Measurements from ENCODE around the gene NOL7. TPM values are rescaled to one million over a fixed set of nuclear protein-coding genes. Genes with fewer than 3 reads are reported as not detected.

Gene NOL7
- total and polyA plus RNA-seq, 5 donors from 2014 or later: 50.2 to 145 (median 128) TPM

DNA sequence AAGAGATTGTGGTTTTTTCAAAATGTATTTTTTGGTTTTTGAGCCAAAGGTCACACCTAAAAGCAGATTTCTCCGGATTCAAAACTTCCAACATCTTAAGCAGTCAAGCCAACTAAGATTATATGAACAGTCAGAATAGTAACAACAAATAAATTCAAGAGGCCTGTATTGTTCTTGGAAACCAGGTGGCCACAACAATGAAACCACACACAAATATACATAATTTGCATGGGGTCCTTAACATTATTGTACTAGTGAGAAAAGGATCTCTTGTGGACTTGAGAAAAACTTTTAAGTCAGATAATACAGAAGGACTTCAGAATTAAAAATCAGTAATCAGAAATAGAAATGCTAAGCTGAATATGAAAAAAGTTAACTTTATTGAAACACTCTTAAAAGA lies 40.6 kb downstream of the NOL7 start:
- H3K4me1 Mint-ChIP-seq: peaks cover 39 to 72% (median 55%) of the 10 kb centered on the region in 4 donors
- H3K27me3 ChIP-seq (ENCODE audit: control insufficient read depth, insufficient read depth, low read length): no peaks in the 10 kb centered on the region
- H3K4me3 ChIP-seq (ENCODE audit: low read depth, low read length): no peak overlapping the region
- no peaks in the 10 kb centered on the region for H3K27me3 Mint-ChIP-seq
- H3K36me3 ChIP-seq (ENCODE audit: control insufficient read depth, insufficient read depth, low read length): peaks cover 11% of the 10 kb centered on the region
- no peak overlapping the region for H3K27ac ChIP-seq (ENCODE audit: insufficient read depth, low read length, poor library complexity, severe bottlenecking)
- peak overlapping the region in 2 of 3 donors; percentile 15 to 21 for H3K27ac Mint-ChIP-seq
- no peaks in the 10 kb centered on the region for H3K9me3 ChIP-seq (ENCODE audit: control insufficient read depth in 2 of 2, low read length in 2 of 2)
- DNase-seq (no peak), ATAC-seq (ENCODE audit: low read depth in 2 of 2) (no peak)
- H3K4me1 ChIP-seq (ENCODE audit: control insufficient read depth, insufficient read depth, low read length, poor library complexity, severe bottlenecking): peaks cover 33% of the 10 kb centered on the region
- H3K36me3 Mint-ChIP-seq: peaks cover 33% of the 10 kb centered on the region
- H3K9me3 Mint-ChIP-seq: peaks cover 0 to 3% (median 0%) of the 10 kb centered on the region in 7 donors
- peak overlapping the region in 2 of 4 donors; percentile 13 to 38 for H3K4me3 Mint-ChIP-seq

DNA sequence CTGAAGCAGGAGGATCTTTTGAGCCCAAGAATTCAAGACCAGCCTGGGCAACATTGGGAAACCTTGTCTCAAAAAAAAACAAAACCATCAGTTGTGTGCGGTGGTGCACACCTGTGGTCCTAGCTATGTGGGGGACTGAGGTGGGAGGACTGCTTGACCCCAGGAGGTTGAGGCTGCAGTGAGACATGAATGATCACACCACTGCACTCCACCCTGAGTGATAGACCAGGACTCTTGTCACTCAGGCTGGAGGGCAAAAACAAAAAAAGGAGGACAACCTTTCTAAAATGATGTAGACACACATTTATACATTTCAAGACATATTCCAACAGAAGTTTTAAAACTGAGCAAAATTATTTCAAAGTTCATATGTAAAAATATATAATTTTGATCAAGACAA lies 45.1 kb downstream of the NOL7 start:
- H3K27ac Mint-ChIP-seq: peak overlapping the region in 2 of 3 donors; percentile 63 to 70
- peaks cover 0 to 2% (median 0%) of the 10 kb centered on the region in 7 donors for H3K9me3 Mint-ChIP-seq
- peak overlapping the region; percentile 27 for H3K4me3 ChIP-seq (ENCODE audit: low read depth, low read length)
- H3K27me3 Mint-ChIP-seq: no peaks in the 10 kb centered on the region
- peak overlapping the region in 3 of 4 donors; percentile 35 to 76 (median 46) for H3K4me3 Mint-ChIP-seq
- peaks cover 12% of the 10 kb centered on the region for H3K36me3 Mint-ChIP-seq
- no peak overlapping the region for H3K27ac ChIP-seq (ENCODE audit: insufficient read depth, low read length, poor library complexity, severe bottlenecking)
- no peaks in the 10 kb centered on the region for H3K9me3 ChIP-seq (ENCODE audit: control insufficient read depth in 2 of 2, low read length in 2 of 2)
- ATAC-seq (ENCODE audit: low read depth in 2 of 2) (no peak), DNase-seq (no peak)
- peaks cover 69% of the 10 kb centered on the region for H3K4me1 ChIP-seq (ENCODE audit: control insufficient read depth, insufficient read depth, low read length, poor library complexity, severe bottlenecking)
- peaks cover 59 to 87% (median 81%) of the 10 kb centered on the region in 4 donors for H3K4me1 Mint-ChIP-seq
- H3K27me3 ChIP-seq (ENCODE audit: control insufficient read depth, insufficient read depth, low read length): no peaks in the 10 kb centered on the region
- peaks cover 7% of the 10 kb centered on the region for H3K36me3 ChIP-seq (ENCODE audit: control insufficient read depth, insufficient read depth, low read length)

DNA sequence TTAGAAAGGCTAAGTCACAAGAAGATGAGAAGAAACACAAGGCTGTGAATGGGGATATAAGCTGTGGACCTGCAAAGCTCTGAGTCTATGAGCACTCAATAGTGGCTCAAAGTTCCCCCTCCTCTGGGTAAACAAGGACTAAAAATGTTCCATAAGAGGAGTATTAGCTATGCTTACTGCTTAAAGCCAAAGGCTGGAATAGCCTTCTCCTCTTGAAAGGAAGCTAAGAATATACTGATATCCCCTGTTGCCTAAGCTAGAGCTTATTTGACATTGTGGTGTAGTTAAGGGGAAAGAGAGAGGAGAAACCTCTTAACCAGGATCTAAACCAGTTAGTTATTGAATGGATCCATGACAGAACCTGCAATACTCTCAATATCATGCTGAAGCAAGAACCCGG lies 45.8 kb downstream of the NOL7 start:
- peaks cover 70% of the 10 kb centered on the region for H3K4me1 ChIP-seq (ENCODE audit: control insufficient read depth, insufficient read depth, low read length, poor library complexity, severe bottlenecking)
- no peaks in the 10 kb centered on the region for H3K27me3 Mint-ChIP-seq
- ATAC-seq (ENCODE audit: low read depth in 2 of 2) (no peak), DNase-seq (no peak)
- H3K27ac ChIP-seq (ENCODE audit: insufficient read depth, low read length, poor library complexity, severe bottlenecking): no peak overlapping the region
- H3K9me3 ChIP-seq (ENCODE audit: control insufficient read depth in 2 of 2, low read length in 2 of 2): no peaks in the 10 kb centered on the region
- H3K36me3 Mint-ChIP-seq: peaks cover 8% of the 10 kb centered on the region
- peaks cover 61 to 89% (median 82%) of the 10 kb centered on the region in 4 donors for H3K4me1 Mint-ChIP-seq
- peaks cover 7% of the 10 kb centered on the region for H3K36me3 ChIP-seq (ENCODE audit: control insufficient read depth, insufficient read depth, low read length)
- peak overlapping the region; percentile 27 for H3K4me3 ChIP-seq (ENCODE audit: low read depth, low read length)
- no peaks in the 10 kb centered on the region for H3K27me3 ChIP-seq (ENCODE audit: control insufficient read depth, insufficient read depth, low read length)
- peaks cover 0 to 2% (median 0%) of the 10 kb centered on the region in 7 donors for H3K9me3 Mint-ChIP-seq
- H3K27ac Mint-ChIP-seq: peak overlapping the region in 2 of 3 donors; percentile 18 to 43
- peak overlapping the region in 3 of 4 donors; percentile 9 to 76 (median 65) for H3K4me3 Mint-ChIP-seq

DNA sequence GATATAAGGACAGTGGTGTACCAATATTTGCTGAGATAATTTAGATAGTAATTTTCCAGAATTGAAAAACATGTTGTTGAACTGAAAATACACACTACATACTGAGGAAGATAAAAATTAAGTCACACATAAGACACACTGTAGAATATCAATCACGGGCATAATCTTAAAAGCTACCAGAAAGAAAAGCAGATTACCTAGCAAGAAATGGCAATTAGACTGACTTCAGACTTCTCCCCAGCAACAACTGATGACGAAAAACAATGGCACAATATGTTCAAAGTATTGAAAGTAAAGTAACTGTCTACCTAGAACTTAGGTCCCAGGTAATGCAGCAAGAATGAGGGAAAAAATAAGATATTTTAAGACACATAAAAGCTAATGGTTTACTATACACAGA lies 46.5 kb downstream of the NOL7 start:
- peak in 1 of 3 donors; percentile 47 for DNase-seq
- Histone ChIP-seq H3K9me3 (ENCODE audit: control insufficient read depth in 2 of 2, low read length in 2 of 2) (no peaks in the 10 kb centered on the region), H3K27ac (ENCODE audit: insufficient read depth, low read length, poor library complexity, severe bottlenecking) (no peak overlapping the region), H3K27me3 (ENCODE audit: control insufficient read depth, insufficient read depth, low read length) (no peaks in the 10 kb centered on the region), H3K36me3 (ENCODE audit: control insufficient read depth, insufficient read depth, low read length) (peaks cover 2% of the 10 kb centered on the region), H3K4me3 (ENCODE audit: low read depth, low read length) (peak overlapping the region; percentile 62), H3K4me1 (ENCODE audit: control insufficient read depth, insufficient read depth, low read length, poor library complexity, severe bottlenecking) (peaks cover 73% of the 10 kb centered on the region)
- Mint-ChIP-seq H3K27ac (peak overlapping the region in 2 of 3 donors; percentile 18 to 31), H3K36me3 (peaks cover 4% of the 10 kb centered on the region), H3K9me3 (peaks cover 0 to 2% (median 0%) of the 10 kb centered on the region in 7 donors), H3K4me1 (peaks cover 64 to 90% (median 84%) of the 10 kb centered on the region in 4 donors), H3K27me3 (no peaks in the 10 kb centered on the region), H3K4me3 (peak overlapping the region; percentile 22 to 76 (median 50))
- ATAC-seq (ENCODE audit: low read depth in 2 of 2): no peak

DNA sequence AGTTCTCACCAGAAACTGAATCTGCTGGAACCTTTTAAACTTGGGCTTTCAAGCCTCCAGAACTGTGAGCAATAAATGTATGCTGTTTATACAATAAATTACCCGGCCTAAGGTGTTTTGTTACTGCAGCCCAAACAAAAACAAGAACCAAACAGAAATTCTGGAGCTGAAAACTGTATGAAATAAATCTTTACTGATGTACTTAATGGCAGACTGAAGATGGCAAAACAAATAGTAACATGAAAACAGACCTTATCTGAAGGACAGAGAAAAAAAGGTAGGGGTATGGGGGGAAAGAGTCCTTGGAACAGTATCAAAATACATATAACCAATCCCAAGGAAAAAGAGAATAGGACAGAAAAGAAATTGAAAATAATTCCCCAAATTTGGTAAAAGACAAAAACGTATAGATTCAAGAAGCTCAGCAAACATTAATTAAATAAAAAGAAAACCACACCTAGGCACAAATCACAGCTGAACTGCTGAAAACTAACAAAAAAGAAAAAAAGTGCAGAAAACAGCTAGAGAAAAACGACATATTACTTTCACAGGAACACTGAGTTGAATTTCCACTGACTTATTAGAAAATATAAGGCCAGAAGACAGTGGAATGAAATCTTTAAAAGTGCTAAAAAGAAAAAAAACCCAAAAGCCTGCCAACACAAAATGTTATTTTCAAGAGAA lies 47.7 kb downstream of the NOL7 start:
- Mint-ChIP-seq H3K4me3 (peak overlapping the region; percentile 42 to 84 (median 62)), H3K27me3 (no peaks in the 10 kb centered on the region), H3K9me3 (peaks cover 0 to 4% (median 0%) of the 10 kb centered on the region in 7 donors), H3K36me3 (no peaks in the 10 kb centered on the region), H3K4me1 (peaks cover 71 to 91% (median 88%) of the 10 kb centered on the region in 4 donors), H3K27ac (peak overlapping the region; percentile 1 to 52 (median 18))
- H3K27me3 ChIP-seq (ENCODE audit: control insufficient read depth, insufficient read depth, low read length): no peaks in the 10 kb centered on the region
- H3K4me1 ChIP-seq (ENCODE audit: control insufficient read depth, insufficient read depth, low read length, poor library complexity, severe bottlenecking): peaks cover 73% of the 10 kb centered on the region
- H3K4me3 ChIP-seq (ENCODE audit: low read depth, low read length): peak overlapping the region; percentile 62
- no peaks in the 10 kb centered on the region for H3K36me3 ChIP-seq (ENCODE audit: control insufficient read depth, insufficient read depth, low read length)
- H3K9me3 ChIP-seq (ENCODE audit: control insufficient read depth in 2 of 2, low read length in 2 of 2): no peaks in the 10 kb centered on the region
- ATAC-seq (ENCODE audit: low read depth in 2 of 2) (no peak), DNase-seq (no peak)
- peak overlapping the region; percentile 56 for H3K27ac ChIP-seq (ENCODE audit: insufficient read depth, low read length, poor library complexity, severe bottlenecking)

DNA sequence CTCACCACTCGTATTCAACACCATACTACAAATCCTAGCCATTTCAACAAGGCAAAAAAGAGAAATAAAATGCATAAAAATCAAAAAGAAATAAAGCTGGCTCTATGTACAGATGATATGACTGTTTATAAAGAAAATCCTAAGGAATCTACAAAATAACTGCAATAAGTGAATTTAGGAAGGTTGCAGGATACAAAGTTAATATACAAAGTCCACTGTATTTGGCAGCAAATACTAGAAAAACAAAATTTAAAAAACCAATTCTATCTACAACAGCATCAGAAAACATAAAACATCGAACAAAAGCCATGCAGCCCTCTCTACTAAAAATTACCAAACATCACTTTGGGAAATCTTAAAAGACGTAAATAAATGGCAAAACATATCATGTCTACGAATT lies 48.9 kb downstream of the NOL7 start:
- peak overlapping the region; percentile 45 to 68 (median 53) for H3K27ac Mint-ChIP-seq
- ATAC-seq (ENCODE audit: low read depth in 2 of 2) (no peak), DNase-seq (no peak)
- H3K9me3 Mint-ChIP-seq: peaks cover 0 to 4% (median 0%) of the 10 kb centered on the region in 7 donors
- H3K4me3 ChIP-seq (ENCODE audit: low read depth, low read length): peak overlapping the region; percentile 62
- no peak overlapping the region for H3K27ac ChIP-seq (ENCODE audit: insufficient read depth, low read length, poor library complexity, severe bottlenecking)
- no peaks in the 10 kb centered on the region for H3K36me3 ChIP-seq (ENCODE audit: control insufficient read depth, insufficient read depth, low read length)
- peaks cover 82% of the 10 kb centered on the region for H3K4me1 ChIP-seq (ENCODE audit: control insufficient read depth, insufficient read depth, low read length, poor library complexity, severe bottlenecking)
- H3K27me3 ChIP-seq (ENCODE audit: control insufficient read depth, insufficient read depth, low read length): no peaks in the 10 kb centered on the region
- no peaks in the 10 kb centered on the region for H3K9me3 ChIP-seq (ENCODE audit: control insufficient read depth in 2 of 2, low read length in 2 of 2)
- no peaks in the 10 kb centered on the region for H3K36me3 Mint-ChIP-seq
- no peaks in the 10 kb centered on the region for H3K27me3 Mint-ChIP-seq
- H3K4me3 Mint-ChIP-seq: peak overlapping the region in 3 of 4 donors; percentile 31 to 76 (median 38)
- peaks cover 80 to 94% (median 92%) of the 10 kb centered on the region in 4 donors for H3K4me1 Mint-ChIP-seq

DNA sequence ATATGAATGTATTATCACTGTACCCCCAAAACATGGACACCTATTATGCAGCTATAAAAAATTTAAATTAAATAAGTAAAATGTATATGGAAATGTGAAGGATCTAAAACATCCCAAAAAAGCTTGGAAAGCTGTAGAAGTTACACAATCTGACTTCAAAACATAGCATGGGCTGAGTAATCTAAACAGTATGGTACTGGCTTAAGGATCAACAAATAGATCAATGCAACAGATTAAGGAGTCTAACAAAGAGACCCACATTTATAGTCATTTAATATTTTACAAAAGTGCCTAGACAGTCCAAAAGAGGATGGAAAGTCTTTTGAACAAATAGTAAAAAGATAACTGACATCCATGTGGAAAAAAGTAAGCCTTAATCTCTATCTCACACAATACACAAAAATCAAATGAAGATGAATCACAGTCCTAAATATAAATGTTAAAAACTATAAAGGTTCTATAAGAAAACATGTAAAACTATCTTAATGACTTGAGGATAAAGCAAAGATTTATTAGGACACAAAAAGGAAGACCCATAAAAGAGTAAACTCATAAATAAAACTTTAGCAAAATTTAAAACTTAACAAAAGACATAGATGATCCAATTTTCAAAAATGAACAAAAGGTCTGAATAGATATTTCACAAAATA lies 49.7 kb downstream of the NOL7 start:
- ATAC-seq (ENCODE audit: low read depth in 2 of 2): no peak
- peak overlapping the region in 2 of 3 donors; percentile 57 to 68 for H3K27ac Mint-ChIP-seq
- H3K4me1 Mint-ChIP-seq: peaks cover 79 to 96% (median 90%) of the 10 kb centered on the region in 4 donors
- H3K36me3 Mint-ChIP-seq: no peaks in the 10 kb centered on the region
- H3K4me3 Mint-ChIP-seq: peak overlapping the region; percentile 3 to 76 (median 43)
- no peak for DNase-seq
- peaks cover 0 to 4% (median 0%) of the 10 kb centered on the region in 7 donors for H3K9me3 Mint-ChIP-seq
- peak overlapping the region; percentile 28 for H3K27ac ChIP-seq (ENCODE audit: insufficient read depth, low read length, poor library complexity, severe bottlenecking)
- no peaks in the 10 kb centered on the region for H3K27me3 Mint-ChIP-seq
- peaks cover 74% of the 10 kb centered on the region for H3K4me1 ChIP-seq (ENCODE audit: control insufficient read depth, insufficient read depth, low read length, poor library complexity, severe bottlenecking)
- peak overlapping the region; percentile 62 for H3K4me3 ChIP-seq (ENCODE audit: low read depth, low read length)
- H3K9me3 ChIP-seq (ENCODE audit: control insufficient read depth in 2 of 2, low read length in 2 of 2): no peaks in the 10 kb centered on the region
- no peaks in the 10 kb centered on the region for H3K36me3 ChIP-seq (ENCODE audit: control insufficient read depth, insufficient read depth, low read length)
- no peaks in the 10 kb centered on the region for H3K27me3 ChIP-seq (ENCODE audit: control insufficient read depth, insufficient read depth, low read length)

Data from CD4-positive, CD25-positive, alpha-beta regulatory T cell (primary cell).